ENCODE results near the gene PWP1. TPM values are rescaled to one million over a fixed set of nuclear protein-coding genes. Genes with fewer than 3 reads are reported as not detected.
A peak's percentile ranks its signal among the peaks of the same experiment; 100 is the strongest.

The PWP1 gene
- total and polyA plus RNA-seq, 9 of the 15 experiments (the other 6 are each of a cell fraction or from before 2014, with no cell fraction given) = 61.6 to 401 (median 111) TPM

- TF ChIP-seq ELF2 (CRISPR knock-in tag; IDR thresholded peaks at IDR 0.05) = 0 out of 2 replicates have a peak, but pooled peaks have one; percentile 21
Observed at GRCh38 chr12:107759410-107759809, 73.8 kb downstream of the PWP1 start (continued).

DNA sequence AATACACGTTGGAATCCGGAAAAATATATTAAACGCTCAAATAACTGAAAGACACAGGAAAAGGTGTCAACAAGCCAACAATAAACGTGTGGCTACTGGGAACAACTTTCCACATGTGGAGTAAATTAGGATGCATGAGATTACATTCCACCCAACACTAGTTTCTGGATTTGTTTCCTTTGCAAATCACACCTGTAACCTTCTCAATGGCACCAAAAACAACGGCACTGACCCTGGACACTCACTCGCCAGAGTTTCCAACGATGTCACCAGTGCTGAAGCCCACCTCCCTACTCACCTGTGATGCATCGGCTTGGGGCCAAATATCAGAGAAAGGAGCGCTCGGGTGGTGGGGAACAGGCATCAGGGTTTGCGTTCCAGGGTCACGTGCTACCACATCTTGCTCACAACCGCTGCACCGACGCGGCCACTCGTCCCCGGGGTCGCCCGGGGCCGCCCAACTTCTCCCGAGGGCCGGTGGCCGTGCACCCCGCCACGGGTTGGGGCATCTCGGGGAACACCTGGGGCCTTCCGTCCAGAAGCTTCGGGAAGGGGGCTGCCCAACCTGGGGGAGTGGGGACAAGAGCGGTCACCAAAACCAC is 74.7 kb downstream of the PWP1 start:
- peak; percentile 35 for FAIRE-seq
- Histone ChIP-seq H3K9ac (ENCODE audit: insufficient read depth in 1 of 2, low read depth in 2 of 2, low read length in 2 of 2) (peak overlapping the region; percentile 74 to 95), H3K9me1 (ENCODE audit: control insufficient read depth, insufficient read depth, low read length) (no peaks in the 10 kb centered on the region), H3K4me3 (peak overlapping the region; percentile 82), H3K4me2 (ENCODE audit: insufficient read depth, low read length) (peak overlapping the region; percentile 95), H4K20me1 (replicated peaks; ENCODE audit: control insufficient read depth, insufficient read depth, low read length) (no peaks in the 10 kb centered on the region), H3K36me3 (ENCODE audit: control insufficient read depth, insufficient read depth, low read length) (peaks cover 36% of the 10 kb centered on the region), H3K27ac (ENCODE audit: extremely low read depth, low read depth, low read length) (peak overlapping the region; percentile 52), H2AFZ (ENCODE audit: low read depth, low read length) (peak overlapping the region; percentile 70), H3K79me2 (ENCODE audit: control insufficient read depth, insufficient read depth, low read length) (peaks cover 32% of the 10 kb centered on the region), H3K9me3 (replicated peaks; ENCODE audit: control insufficient read depth, insufficient read depth, low read depth, low read length) (no peaks in the 10 kb centered on the region), H3K27me3 (ENCODE audit: control insufficient read depth in 2 of 2, insufficient read depth in 2 of 2, low read length in 2 of 2) (0 out of 5 replicates have a peak, but pooled peaks cover 0 to 3% of the 10 kb centered on the region in 2 experiments), H3K4me1 (replicated peaks in 1 of 2; ENCODE audit: control insufficient read depth in 2 of 2, insufficient read depth in 2 of 2, low read length in 2 of 2) (peaks cover 9 to 13% of the 10 kb centered on the region in 2 experiments; a peak in 4 of 5 replicates)
- CTCF ChIA-PET (ENCODE audit: low intra/inter-chr PET ratio) = interaction anchor here (1.8 kb wide), 1 partner anchor 125 kb away, joined by 10 read pairs; no protein-coding TSS in a partner anchor
- ATAC-seq = peak; percentile 30
- peak in 2 of 4 experiments; percentile 38 to 45 for DNase-seq (ENCODE audit: extremely low read depth in 1 of 4, low spot score in 3 of 4)
- intact Hi-C loops (cut with micrococcal nuclease) = loop anchor here (5.0 kb wide), 1 partner anchor 73 kb away; the partner anchor contains the start of gene PWP1
- BruUV-seq (replicated peaks) = no TSS peak
- in situ Hi-C loops (cut with MboI) = no loop called here
- 1% methylated on average over 28 of the region's 30 CpGs for WGBS (ENCODE audit: insufficient coverage, low coverage, missing lambda C conversion rate)
- POLR2A ChIA-PET = interaction anchor here (0.9 to 2.0 kb wide), 2 partner anchors 12 to 78 kb away, joined by 3 to 10 read pairs; no protein-coding TSS in a partner anchor
- TF ChIP-seq RBFOX2 (IDR thresholded peaks at IDR 0.05; ENCODE audit: low read depth, low read length) (peak; percentile 24), ETS1 (conservative IDR thresholded peaks at IDR 0.05; ENCODE audit: control insufficient read depth, low read depth, low read length) (no peak), PURB (CRISPR knock-in tag; IDR thresholded peaks at IDR 0.05; ENCODE audit: low read depth) (no peak), RREB1 (CRISPR knock-in tag; IDR thresholded peaks at IDR 0.05) (peak; percentile 34; the same call in 1 of the 2 replicates), SIN3A (IDR thresholded peaks at IDR 0.05; ENCODE audit: borderline replicate concordance in 2 of 2, control insufficient read depth in 1 of 2, low read depth in 2 of 2, low read length in 2 of 2) (0 out of 4 replicates have a peak, but pooled peaks of 1 of the 2 experiments have one; percentile 31), LARP7 (IDR thresholded peaks at IDR 0.05) (no peak), HNRNPK (IDR thresholded peaks at IDR 0.05; ENCODE audit: low read depth, low read length, poor library complexity, severe bottlenecking) (no peak), TFAP4 (CRISPR knock-in tag; IDR thresholded peaks at IDR 0.05; ENCODE audit: borderline replicate concordance) (0 out of 2 replicates have a peak, but pooled peaks have one; percentile 8), BHLHE40 (IDR thresholded peaks at IDR 0.05; ENCODE audit: low read length) (peak; percentile 81), CBX1 (IDR thresholded peaks at IDR 0.05; ENCODE audit: low read depth) (no peak)
